HK-2 (cell line): Measurements from ENCODE around the gene C2CD3.

Experiments used
- DNase-seq: peaks from one replicate; pipeline ENCODE4 v3.0.0-alpha.2; 2018; ENCODE audit not compliant: unreplicated experiment

C2CD3 gene

GRCh38 chr11:74020539-74020938, 150.3 kb downstream of the C2CD3 start:
- no peak for DNase-seq

DNA sequence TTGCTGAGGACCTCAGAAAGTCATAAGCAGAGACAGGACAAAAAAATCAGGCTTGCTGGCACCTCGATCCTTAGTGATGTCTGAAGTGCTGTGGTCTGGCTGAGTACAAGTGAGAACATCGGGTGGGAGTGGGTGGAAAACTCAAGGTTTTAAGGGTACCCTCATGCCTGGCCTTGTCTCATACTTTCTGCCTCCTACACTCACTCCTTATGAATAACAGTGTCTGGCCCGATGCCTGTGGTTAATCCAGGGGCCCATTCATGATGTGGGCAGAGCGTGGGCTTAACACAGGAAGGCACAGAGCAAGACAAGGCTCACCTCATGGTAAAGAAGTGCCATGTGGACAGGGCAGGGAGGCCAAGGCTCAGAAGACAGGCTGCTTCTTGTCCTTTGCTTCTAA, 150.9 kb downstream of the C2CD3 start:
- no peak for DNase-seq

DNA sequence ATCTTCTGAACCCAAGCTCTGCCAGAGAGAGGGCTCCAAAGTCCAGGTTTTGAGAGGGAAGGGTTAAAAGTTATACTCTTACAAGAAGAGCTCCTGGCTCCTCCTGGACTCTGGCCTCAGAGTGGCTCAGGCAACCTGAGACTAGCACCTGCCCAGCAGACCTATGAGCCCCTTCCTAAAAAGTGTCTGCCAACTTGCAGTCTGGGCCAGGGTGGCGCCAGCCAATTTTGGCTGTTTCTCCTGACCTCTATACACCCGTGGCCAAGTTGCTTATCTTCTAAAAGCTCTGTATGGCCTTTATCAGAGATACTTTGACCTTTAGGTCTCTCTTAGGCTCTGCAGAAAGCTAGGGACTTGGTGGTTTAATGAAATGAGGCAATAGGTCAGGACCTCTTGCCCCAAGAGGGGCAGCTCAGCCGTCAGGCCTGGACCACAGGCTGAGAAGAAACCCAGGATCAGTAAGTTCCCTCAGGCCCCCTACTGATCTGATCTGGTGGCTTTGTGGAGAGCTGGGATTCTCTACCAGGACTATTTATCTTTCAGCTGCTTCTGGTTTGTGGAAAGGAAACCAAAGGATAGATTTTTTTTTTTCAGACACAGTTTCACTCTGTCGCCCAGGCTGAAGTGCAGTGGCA, 151.6 kb downstream of the C2CD3 start:
- no peak for DNase-seq

DNA sequence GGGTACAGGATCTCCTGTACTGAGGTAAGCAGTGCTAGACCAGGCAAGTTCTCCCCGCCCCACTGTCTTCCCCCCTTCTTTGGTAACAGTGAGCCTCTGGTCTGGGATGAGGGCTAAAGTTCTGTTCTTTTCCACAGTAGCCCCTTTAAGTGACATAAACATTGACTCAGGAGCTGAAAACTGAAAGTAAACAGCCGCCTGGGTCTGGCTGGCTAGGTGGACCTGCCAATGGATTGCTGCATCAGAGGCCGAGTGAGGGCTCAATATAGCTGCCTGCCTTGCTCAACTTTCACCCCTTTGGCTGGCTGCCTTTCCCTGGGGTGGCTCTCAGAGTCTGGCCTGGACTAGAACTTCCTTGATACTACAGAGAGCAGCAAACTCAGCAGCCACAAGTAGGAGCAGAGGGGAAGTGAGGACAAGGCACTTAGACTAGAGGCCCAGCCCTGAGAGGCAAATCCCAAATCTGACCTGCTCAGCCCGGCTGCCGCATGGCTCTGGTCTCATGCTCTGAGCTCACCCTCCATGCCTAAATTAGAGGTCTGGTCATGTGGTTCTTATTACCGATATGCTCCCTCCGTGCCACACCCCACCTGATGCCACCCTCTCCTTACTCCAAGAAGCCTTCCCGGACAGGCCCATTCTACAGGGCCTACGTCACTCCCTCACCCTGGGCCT, 152.3 kb downstream of the C2CD3 start:
- no peak for DNase-seq

DNA sequence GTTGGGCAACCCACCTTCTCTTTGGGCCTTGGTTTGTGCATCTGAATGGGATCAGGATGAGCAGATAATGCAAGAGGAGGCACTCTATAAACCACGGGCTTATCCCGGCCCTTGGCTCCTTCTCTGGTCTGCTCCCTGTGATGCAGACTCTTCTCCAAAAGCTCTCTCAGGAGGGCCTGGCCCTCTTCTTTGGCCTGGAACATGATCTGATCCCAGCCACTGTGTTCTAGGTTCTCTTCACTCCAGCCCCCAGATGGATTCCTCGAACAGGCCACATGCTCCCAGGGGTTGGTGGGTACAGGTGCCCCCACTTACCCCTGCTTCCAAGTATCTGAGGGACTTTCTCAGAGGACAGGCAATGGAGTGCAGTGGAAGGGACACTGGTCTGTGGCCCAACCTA, 153.2 kb downstream of the C2CD3 start:
- DNase-seq: no peak

DNA sequence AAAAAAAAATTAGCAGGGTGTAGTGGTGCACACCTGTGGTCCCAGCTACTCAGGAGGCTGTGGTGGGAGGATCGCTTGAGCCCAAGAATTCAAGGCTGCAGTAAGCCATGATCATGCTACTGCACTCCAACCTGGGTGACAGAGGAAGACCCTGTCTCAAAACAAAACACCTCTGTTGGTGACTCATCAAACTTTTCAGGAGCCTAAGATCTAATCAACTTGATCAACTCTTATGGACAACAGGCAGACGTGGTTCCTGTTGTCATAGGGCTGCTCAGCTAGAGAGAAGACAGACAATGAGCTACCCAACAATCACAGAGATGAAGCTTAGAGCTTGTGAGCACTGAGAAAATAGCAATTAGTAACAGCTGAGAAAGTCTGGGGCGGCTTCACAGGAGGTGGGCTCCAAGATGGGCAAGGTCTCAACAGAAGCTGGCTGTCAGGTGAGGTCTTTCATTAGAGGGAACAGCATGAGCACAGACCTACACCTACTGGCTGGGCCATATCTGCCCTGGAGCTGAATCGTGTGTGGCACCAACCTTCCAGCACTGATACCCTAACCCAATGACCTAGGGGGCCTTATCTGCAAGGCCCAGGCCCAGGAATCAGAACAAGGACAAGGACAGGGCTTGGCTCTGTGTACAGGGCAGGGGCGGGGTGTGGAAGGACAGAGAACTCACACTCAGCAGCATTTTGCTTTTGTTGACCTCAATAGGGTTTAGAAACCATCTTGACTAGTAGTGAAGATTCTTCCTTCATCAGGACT, 154.7 kb downstream of the C2CD3 start:
- no peak for DNase-seq

DNA sequence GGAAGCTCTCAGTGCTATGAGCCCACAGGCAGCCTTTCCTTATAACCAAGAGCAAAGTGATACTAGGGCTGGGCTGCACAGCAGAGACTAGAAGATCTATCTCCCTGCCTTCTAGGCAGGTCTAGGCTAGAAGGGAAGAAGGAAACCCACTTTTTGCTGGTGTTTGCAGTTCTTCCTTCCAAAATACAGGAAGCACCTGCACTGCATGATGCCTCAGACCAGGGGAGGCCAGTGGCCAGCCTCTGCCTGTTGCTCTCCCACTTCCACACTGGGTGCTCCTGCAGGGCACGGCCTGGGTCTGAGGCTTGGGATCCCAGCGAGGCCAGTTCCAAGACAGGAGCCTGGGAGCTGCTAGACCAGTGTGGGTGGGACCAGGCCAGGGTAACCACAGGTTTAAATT, 155.9 kb downstream of the C2CD3 start:
- DNase-seq: no peak

DNA sequence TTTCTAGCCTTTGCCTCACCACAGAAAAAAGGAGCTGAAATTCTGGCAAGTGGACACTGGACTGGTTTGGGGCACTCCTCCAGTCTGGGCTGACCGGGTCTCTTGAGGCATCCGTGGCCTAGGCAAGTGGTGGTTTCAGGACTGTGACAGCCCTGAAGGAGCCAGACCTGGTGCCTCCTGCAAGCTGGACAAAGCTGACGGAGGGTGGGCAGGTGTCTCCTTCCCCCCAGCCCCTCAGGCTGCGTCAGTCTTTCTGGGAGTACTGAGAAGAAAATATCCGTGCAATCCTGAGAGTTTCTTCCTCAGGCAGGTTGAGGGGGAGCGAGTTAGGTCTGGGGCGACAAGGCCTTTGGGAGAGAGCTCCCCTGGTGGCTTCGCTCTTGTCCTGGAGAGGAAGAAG, 157.7 kb downstream of the C2CD3 start:
- no peak for DNase-seq

DNA sequence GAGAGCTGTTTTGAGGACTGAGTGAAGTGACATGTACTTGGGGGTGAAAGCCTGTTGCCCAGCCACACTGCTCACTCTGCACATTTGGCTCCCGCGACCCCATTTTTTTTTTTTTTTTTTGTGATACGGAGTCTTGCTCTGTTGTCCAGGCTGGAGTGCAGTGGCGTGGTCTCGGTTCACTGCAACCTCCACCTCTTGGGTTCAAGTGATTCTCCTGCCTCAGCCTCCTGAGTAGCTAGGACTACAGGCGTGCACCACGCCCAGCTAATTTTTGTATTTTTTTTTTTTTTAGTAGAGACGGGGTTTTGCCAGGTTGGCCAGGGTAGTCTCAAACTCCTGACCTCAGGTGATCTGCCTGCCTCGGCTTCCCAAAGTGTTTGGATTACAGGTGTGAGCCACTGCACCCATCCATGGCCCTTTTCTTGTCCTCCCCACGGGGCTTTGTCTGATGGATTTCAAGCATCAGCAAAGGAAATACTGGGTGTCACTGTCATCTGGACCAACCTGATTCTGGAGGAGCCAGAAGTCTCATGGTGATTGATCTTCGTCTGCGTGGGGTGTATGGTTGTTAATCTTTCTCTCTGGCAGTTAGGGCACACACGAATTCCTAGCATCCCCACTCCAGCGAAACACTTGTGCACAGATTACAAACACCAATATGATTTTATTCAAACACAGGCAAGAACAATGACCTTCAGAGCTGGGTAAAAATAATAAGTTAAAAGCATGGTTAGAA, 158.6 kb downstream of the C2CD3 start:
- DNase-seq: no peak

DNA sequence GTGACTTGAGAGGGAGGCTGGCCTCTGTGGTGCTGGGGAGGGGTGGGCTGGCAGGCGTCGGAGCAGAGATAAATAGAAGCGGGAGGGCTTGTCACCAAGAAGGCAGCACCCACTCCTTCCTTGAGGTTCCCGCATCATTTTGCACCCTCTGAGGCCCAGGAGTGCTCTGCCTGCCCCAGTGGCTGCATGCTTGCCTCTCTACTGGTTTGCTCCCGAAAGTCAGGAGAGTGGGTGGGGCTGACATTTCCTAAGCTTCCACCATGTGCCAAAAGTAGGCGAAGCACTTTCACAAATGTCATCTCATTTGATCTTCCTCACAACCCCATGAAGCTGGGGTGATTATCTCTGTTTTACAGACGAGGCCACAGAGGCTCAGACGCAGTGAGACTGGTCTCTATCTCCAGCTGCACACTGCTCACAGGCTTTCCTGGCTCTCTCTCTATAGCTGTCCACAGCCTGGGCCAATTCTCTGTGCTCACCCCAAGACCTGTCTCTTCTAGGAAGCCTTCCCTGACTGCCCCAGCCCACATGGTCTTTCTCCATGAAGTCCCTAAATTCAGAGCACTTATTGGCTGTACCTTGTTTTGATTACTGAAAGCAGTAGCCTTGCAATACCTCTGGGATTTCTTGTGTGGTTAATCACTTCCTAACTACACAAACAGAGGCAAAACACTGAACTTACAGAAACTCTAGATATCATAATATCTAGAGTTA, 159.3 kb downstream of the C2CD3 start:
- no peak for DNase-seq

- DNase-seq: no peak
These were observed 160.2 kb downstream of the C2CD3 start for GRCh38 chr11:74010306-74011300.

GRCh38 chr11:74009675-74010305, 161.0 kb downstream of the C2CD3 start:
- no peak for DNase-seq

GRCh38 chr11:74009230-74009547, 161.6 kb downstream of the C2CD3 start:
- no peak for DNase-seq

DNA sequence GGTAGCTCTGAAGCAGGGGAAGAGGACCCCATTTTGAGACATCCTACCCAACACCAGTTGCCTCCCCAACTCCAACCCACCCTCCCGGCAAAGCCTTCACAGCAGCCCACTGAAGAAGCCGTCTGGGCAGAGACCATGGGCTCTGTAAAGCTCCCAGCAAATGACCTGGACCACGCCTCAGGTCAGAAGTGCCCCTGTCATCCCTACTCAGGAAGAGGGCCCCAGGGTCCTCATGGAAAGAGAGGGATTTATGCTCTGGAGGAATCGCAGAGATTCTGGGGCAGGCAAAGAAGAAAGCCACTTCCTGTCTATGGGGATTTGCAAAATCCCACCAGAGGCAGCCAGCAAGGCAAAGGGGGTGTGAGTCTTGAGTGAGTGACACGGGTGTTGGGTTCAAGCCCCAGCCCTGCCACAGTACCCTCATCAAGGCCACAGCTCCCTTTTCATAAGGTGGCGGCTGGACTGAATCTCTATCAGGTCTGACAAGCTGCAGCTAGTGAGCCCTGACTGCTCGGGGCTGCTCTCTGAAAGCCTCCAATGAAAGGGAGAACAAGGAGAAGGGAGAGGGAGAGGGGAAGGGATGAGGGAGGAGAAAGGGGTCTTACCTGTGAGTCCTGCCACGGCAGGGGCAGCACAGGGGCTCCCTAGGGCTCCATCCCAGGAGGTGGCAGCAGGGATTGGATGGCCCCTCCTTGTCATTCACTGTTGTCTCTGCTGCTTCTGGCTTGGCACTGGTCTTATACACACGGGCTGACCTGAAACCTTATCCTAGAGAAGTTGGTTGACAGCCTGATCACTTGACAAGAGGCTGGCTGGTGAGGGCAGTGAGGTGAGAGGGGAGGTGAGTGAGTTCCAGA, 162.2 kb downstream of the C2CD3 start, which contains the start of gene UCP3:
Gene UCP3 (minus strand): TSS at position 713 of the 857 bp plus-strand sequence. CDS start 2,043 bp downstream, outside the sequence.
- no peak for DNase-seq

DNA sequence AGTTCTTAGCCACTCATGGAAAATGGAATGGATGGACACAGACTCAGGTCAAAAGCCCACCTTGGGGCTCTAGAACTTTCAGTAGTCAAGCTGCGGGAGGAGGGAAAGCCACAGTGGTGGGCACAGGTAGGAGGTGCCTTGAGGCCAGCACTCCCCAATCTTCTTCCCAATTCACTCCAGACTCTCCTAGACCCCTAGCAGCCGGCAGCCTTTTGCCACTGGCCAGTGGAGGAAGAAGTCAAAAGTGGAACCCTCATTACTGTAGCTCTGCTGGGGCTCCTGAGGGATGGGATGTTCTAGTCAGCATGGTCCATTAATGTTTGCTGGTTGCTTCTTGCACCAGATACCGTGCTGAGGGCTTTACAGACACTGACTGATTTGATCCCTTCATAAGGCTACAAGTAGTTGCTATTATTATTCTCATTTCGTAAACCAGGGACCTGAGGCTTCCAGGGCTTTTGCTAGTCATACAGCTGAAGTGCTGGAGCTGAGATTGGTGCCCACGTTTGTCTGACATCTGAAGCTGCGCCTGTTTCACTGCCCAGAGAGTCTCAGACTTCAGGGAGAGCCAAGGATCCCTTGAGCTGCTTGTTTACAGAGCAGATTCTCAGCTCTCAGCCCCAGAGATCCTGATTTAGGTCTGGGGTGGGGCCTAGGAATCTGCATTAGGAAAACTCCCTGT, 163.0 kb downstream of the C2CD3 start:
- no peak for DNase-seq

- DNase-seq: no peak
These were observed 164.0 kb downstream of the C2CD3 start for GRCh38 chr11:74006743-74007304.

DNA sequence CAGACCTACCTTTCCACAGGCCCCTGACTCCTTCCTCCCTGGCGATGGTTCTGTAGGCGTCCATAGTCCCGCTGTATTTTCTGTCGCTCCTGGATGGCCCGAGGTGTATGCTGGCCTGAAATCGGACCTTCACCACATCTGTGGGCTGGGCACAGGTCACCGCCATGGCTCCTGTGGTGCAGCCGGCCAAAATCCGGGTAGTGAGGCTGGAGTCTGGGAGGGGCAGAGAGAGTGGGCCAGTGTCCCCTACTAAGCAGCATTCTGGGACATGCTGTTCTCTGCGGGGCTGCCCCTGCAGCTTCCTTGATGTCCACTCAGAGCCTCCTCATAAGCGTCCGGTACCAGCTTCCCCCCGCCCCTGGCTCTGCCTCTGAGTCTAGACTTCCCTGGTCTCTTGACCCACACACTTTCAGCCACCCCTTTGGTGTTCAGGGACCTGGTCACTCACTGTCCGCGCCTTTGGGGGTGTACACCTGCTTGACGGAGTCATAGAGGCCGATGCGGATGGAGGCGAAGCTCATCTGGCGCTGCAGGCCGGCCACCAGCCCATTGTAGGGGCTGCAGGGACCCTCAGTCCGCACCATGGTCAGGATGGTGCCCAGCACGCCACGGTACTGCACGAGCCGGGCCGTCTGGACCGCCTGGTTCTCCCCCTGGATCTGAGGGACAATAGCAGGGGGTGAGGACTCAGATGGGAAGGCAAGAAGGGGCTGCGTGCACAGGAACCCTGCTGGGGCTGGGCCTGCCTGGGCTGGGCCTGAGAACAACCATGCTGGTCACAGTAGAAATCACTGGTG, 164.9 kb downstream of the C2CD3 start:
- no peak for DNase-seq
